IMR-90 (cell line): ENCODE measurements around the gene LSMEM2. TPM values are rescaled to one million over a fixed set of nuclear protein-coding genes. Genes with fewer than 3 reads are reported as not detected.

Experiments used
- ATAC-seq: fragments of 200-7000 bp; cut with Tn5 transposase; 2 replicates; pipeline ENCODE4 v1.9.1; 2020; ENCODE audit warnings: low read depth, mild to moderate bottlenecking, moderate library complexity
- BruUV-seq: library from RNA; stranded (reverse); fragments of 400-500 nt; replicated peaks from 2 replicates; lab custom pipeline; 2021; lab: Mats Ljungman, UMichigan
- CTCF ChIA-PET: fragments of 300-600 bp; formaldehyde crosslinking; extraction: SDS; loops from one replicate; lab custom pipeline; 2021; ENCODE audit warnings: antibody characterized with exemption; lab: Yijun Ruan, JAX
- POLR2A ChIA-PET: fragments of 300-600 bp; sonication (Branson Sonifier 250); formaldehyde crosslinking; loops from one replicate; lab custom pipeline; 2022; ENCODE audit warnings: antibody characterized with exemption; ENCODE audit not compliant: unreplicated experiment; lab: Charles Lee
- DNase-seq: peaks from one replicate; pipeline ENCODE4 v3.0.0; 2013
- H2AFZ ChIP-seq: replicated peaks from 2 replicates; pipeline ENCODE3; 2013; ENCODE audit warnings: low read length, mild to moderate bottlenecking; ENCODE audit not compliant: poor library complexity
- H2AK5ac ChIP-seq: 2 replicates; pipeline ENCODE4 v1.6.1; 2013; ENCODE audit warnings: low read depth, low read length, inconsistent platforms
- H2AK9ac ChIP-seq: replicated peaks from 2 replicates; pipeline ENCODE3; 2013; ENCODE audit warnings: mild to moderate bottlenecking, low read depth, low read length, moderate library complexity; ENCODE audit not compliant: poor library complexity
- H2BK120ac ChIP-seq: 2 replicates; pipeline ENCODE4 v1.6.1; 2013; ENCODE audit warnings: low read depth, low read length, inconsistent platforms
- H2BK15ac ChIP-seq: 3 replicates; pipeline ENCODE4 v1.6.1; 2013; ENCODE audit warnings: low read depth, low read length, inconsistent platforms
- H2BK20ac ChIP-seq: 2 replicates; pipeline ENCODE4 v1.6.1; 2013; ENCODE audit warnings: low read depth, mild to moderate bottlenecking, inconsistent platforms, low read length, moderate library complexity
- H2BK5ac ChIP-seq: 2 replicates; pipeline ENCODE4 v1.6.1; 2013; ENCODE audit warnings: mild to moderate bottlenecking, low read depth, low read length, inconsistent platforms; ENCODE audit not compliant: poor library complexity, severe bottlenecking
- H3K14ac ChIP-seq: replicated peaks from 2 replicates; pipeline ENCODE4 v1.6.1; 2013; ENCODE audit warnings: low read depth, low read length, inconsistent platforms
- H3K18ac ChIP-seq: 2 replicates; pipeline ENCODE4 v1.6.1; 2013; ENCODE audit warnings: low read depth, low read length, control low read depth
- H3K23ac ChIP-seq: 2 replicates; pipeline ENCODE4 v1.6.1; 2013; ENCODE audit warnings: low read depth, low read length, inconsistent platforms
- H3K27ac ChIP-seq: 2 replicates; pipeline ENCODE4 v1.5.1; 2013; ENCODE audit warnings: mild to moderate bottlenecking, control low read depth, low read length; ENCODE audit not compliant: insufficient read depth
- H3K27me3 ChIP-seq: 2 replicates; pipeline ENCODE4 v1.6.1; 2013; ENCODE audit warnings: low read length; ENCODE audit not compliant: control insufficient read depth, insufficient read depth
- H3K36me3 ChIP-seq: 2 replicates; pipeline ENCODE4 v1.6.1; 2013; ENCODE audit warnings: low read length, mixed read lengths; ENCODE audit not compliant: control insufficient read depth, insufficient read depth
- H3K4ac ChIP-seq: 2 replicates; pipeline ENCODE4 v1.6.1; 2013; ENCODE audit warnings: low read depth, low read length, inconsistent platforms
- H3K4me1 ChIP-seq: 2 replicates; pipeline ENCODE4 v1.6.1; 2013; ENCODE audit warnings: low read length, mixed read lengths; ENCODE audit not compliant: control insufficient read depth, insufficient read depth
- H3K4me2 ChIP-seq: 2 replicates; pipeline ENCODE4 v1.6.1; 2013; ENCODE audit warnings: low read depth, mild to moderate bottlenecking, control low read depth, low read length, moderate library complexity
- H3K4me3 ChIP-seq: 2 replicates; pipeline ENCODE4 v1.5.1; 2013; ENCODE audit warnings: low read depth, mild to moderate bottlenecking, control low read depth, low read length, moderate library complexity; ENCODE audit not compliant: insufficient read depth
- H3K56ac ChIP-seq: 2 replicates; pipeline ENCODE4 v1.6.1; 2013; ENCODE audit warnings: low read length, inconsistent platforms; ENCODE audit not compliant: insufficient read depth; ENCODE audit errors: extremely low read depth
- H3K79me1 ChIP-seq, 2 experiments: 2 replicates each; pipeline ENCODE4 v1.6.1; 2013; ENCODE audit warnings: low read length in 2 of 2, inconsistent platforms in 1 of 2, low read depth in 1 of 2
- H3K9ac ChIP-seq: 2 replicates; pipeline ENCODE4 v1.6.1; 2013; ENCODE audit warnings: low read depth, low read length, control low read depth
- H3K9me1 ChIP-seq: 2 replicates; pipeline ENCODE4 v1.6.1; 2013; ENCODE audit warnings: low read length, inconsistent platforms; ENCODE audit not compliant: insufficient read depth
- H3K9me3 ChIP-seq: 2 replicates; pipeline ENCODE4 v1.6.1; 2013; ENCODE audit warnings: low read length; ENCODE audit not compliant: control insufficient read depth, insufficient read depth
- H4K20me1 ChIP-seq: 2 replicates; pipeline ENCODE4 v1.6.1; 2013; ENCODE audit warnings: low read length, inconsistent platforms; ENCODE audit not compliant: insufficient read depth
- H4K5ac ChIP-seq: 2 replicates; pipeline ENCODE4 v1.6.1; 2013; ENCODE audit warnings: mild to moderate bottlenecking, low read depth, low read length, control low read depth
- H4K8ac ChIP-seq, 2 experiments: 2 replicates each; pipeline ENCODE4 v1.6.1; 2013; ENCODE audit warnings: low read depth in 2 of 2, low read length in 2 of 2, control low read depth in 1 of 2, inconsistent platforms in 1 of 2
- H4K91ac ChIP-seq: 2 replicates; pipeline ENCODE4 v1.6.1; 2013; ENCODE audit warnings: low read depth, low read length, inconsistent platforms; ENCODE audit not compliant: insufficient read depth
- BHLHE40 ChIP-seq: fragments of 150-350 bp; IDR thresholded peaks from 2 replicates; pipeline ENCODE4 v1.6.1; 2016; ENCODE audit warnings: mild to moderate bottlenecking, low read depth, low read length
- CHD1 ChIP-seq: IDR thresholded peaks from 2 replicates; pipeline ENCODE4 v1.6.1; 2012; ENCODE audit warnings: low read depth, low read length, improper control_type of control experiment
- CTCF ChIP-seq: conservative IDR thresholded peaks from 2 replicates; pipeline ENCODE4 v1.5.1; 2012; ENCODE audit warnings: mild to moderate bottlenecking, low read depth, low read length, improper control_type of control experiment
- FOS ChIP-seq: fragments of 150-350 bp; IDR thresholded peaks from 2 replicates; pipeline ENCODE4 v1.6.1; 2016; ENCODE audit warnings: low read depth, low read length
- MAFK ChIP-seq: IDR thresholded peaks from 2 replicates; pipeline ENCODE4 v1.6.1; 2012; ENCODE audit warnings: low read depth, low read length, improper control_type of control experiment
- MAZ ChIP-seq: IDR thresholded peaks from 2 replicates; pipeline ENCODE4 v1.6.1; 2012; ENCODE audit warnings: low read depth, mild to moderate bottlenecking, low read length, improper control_type of control experiment, moderate library complexity, borderline replicate concordance
- NFE2L2 ChIP-seq: fragments of 150-350 bp; IDR thresholded peaks from 2 replicates; pipeline ENCODE4 v1.6.1; 2016; ENCODE audit warnings: low read depth, mild to moderate bottlenecking, low read length
- POLR2A ChIP-seq: IDR thresholded peaks from 2 replicates; pipeline ENCODE4 v1.6.1; 2012; ENCODE audit warnings: mild to moderate bottlenecking, low read depth, low read length
- RAD21 ChIP-seq: IDR thresholded peaks from 2 replicates; pipeline ENCODE4 v1.6.1; 2012; ENCODE audit warnings: low read length, improper control_type of control experiment
- RFX5 ChIP-seq: IDR thresholded peaks from 2 replicates; pipeline ENCODE4 v1.8.0; 2012; ENCODE audit warnings: low read depth, mild to moderate bottlenecking, low read length, moderate library complexity
- SMC3 ChIP-seq: fragments of 150-350 bp; IDR thresholded peaks from 2 replicates; pipeline ENCODE4 v1.6.1; 2016; ENCODE audit warnings: low read depth, mild to moderate bottlenecking, antibody characterized with exemption, low read length, moderate library complexity
- USF2 ChIP-seq: fragments of 150-350 bp; IDR thresholded peaks from 2 replicates; pipeline ENCODE4 v1.6.1; 2017; ENCODE audit warnings: mild to moderate bottlenecking, antibody characterized with exemption, low read length, low read depth
- WGBS, 2 experiments: methylation state at CpG; one replicate each; pipeline versions ENCODE4 v1.1.5 to v1.1.7; 2013; ENCODE audit warnings: missing lambda C conversion rate in 2 of 2; ENCODE audit not compliant: insufficient read length in 1 of 2; ENCODE audit errors: extremely low coverage in 2 of 2; 5-methylcytosine and 5-hydroxymethylcytosine counted together
- dilution Hi-C: fragments of 300-500 bp; cut with HindIII; formaldehyde crosslinking; loops from one replicate; pipeline ENCODE4 v1.14.3; 2018; ENCODE audit warnings: low sequenced_read_pairs; ENCODE audit not compliant: unreplicated experiment
- in situ Hi-C: fragments of 300-500 bp; cut with MboI; formaldehyde crosslinking; loops from 3 replicates; pipeline ENCODE4 v1.14.3; 2019; ENCODE audit warnings: low sequenced_read_pairs, inconsistent platforms, mixed read lengths
- intact Hi-C: fragments of 100-400 bp; cut with micrococcal nuclease; formaldehyde crosslinking; loops from 2 replicates; pipeline ENCODE4 v1.10.0; 2022
- polyA plus RNA-seq, 3 experiments: library from polyadenylated mRNA; depleted of rRNA; stranded (reverse); fragments of >200 nt; gene quantifications; 2 replicates each; pipeline ENCODE4 v1.2.3, GENCODE V29; 2012; ENCODE audit warnings: low replicate concordance in 1 of 3
- total RNA-seq: library from RNA; depleted of rRNA; stranded (reverse); fragments of >200 nt; gene quantifications from 2 replicates; pipeline ENCODE4 v1.2.3, GENCODE V29; 2012

The LSMEM2 gene
- total and polyA plus RNA-seq, 2 of the 4 experiments (the other 2 are of a cell fraction): under 0.01 TPM; not detected in 1

GRCh38 chr3:50320853-50321335 lies 42.0 kb downstream of the LSMEM2 start (continued):
- no peak for TF ChIP-seq RFX5

- Histone ChIP-seq H2BK5ac (peak overlapping the region; percentile 98), H3K9ac (peak overlapping the region; percentile 94), H3K79me1 (peaks cover 26 to 57% of the 10 kb centered on the region in 2 experiments), H3K9me3 (no peaks in the 10 kb centered on the region), H2BK120ac (peak overlapping the region; percentile 100), H2AK5ac (peak overlapping the region; percentile 87), H3K4me3 (peak overlapping the region; percentile 58), H3K56ac (peak overlapping the region; percentile 97; the same call in 1 of the 2 replicates), H3K27ac (peak overlapping the region; percentile 98), H2AFZ (peak overlapping the region; percentile 95), H3K36me3 (peaks cover 36% of the 10 kb centered on the region), H3K4me1 (peaks cover 25% of the 10 kb centered on the region), H2AK9ac (peak overlapping the region; percentile 93), H4K8ac (peak overlapping the region; percentile 96 to 99; a peak in 3 of 4 replicates), H4K91ac (peak overlapping the region; percentile 93), H2BK15ac (peak overlapping the region; percentile 85; the same call in 1 of the 3 replicates), H4K20me1 (peaks cover 12% of the 10 kb centered on the region; the same call in 1 of the 2 replicates), H3K14ac (peak overlapping the region; percentile 98), H3K9me1 (peaks cover 16% of the 10 kb centered on the region), H2BK20ac (peak overlapping the region; percentile 95), H4K5ac (peak overlapping the region; percentile 95), H3K23ac (peak overlapping the region; percentile 96), H3K4ac (peak overlapping the region; percentile 98), H3K4me2 (peak overlapping the region; percentile 73), H3K27me3 (no peaks in the 10 kb centered on the region), H3K18ac (peak overlapping the region; percentile 94; the same call in 1 of the 2 replicates)
- TF ChIP-seq NFE2L2: no peak
- no peak for TF ChIP-seq SMC3
- TF ChIP-seq CTCF: peak; percentile 42
- no peak for TF ChIP-seq MAFK
- TF ChIP-seq MAZ: peak; percentile 49
- peak; percentile 99; the same call in 1 of the 2 replicates for TF ChIP-seq CHD1
- TF ChIP-seq BHLHE40: peak; percentile 97
- TF ChIP-seq FOS: no peak
- TF ChIP-seq RAD21: no peak
- TF ChIP-seq USF2: no peak
- TF ChIP-seq POLR2A: peak; percentile 80
- in situ Hi-C loops: no loop called here
- BruUV-seq: no TSS peak
- intact Hi-C loops: loop anchor here (5.0 kb wide), 1 partner anchor 59 kb away; no protein-coding TSS in a partner anchor
- CTCF ChIA-PET: no interaction called here
- POLR2A ChIA-PET: interaction anchor here (0.6 kb wide), 1 partner anchor 25 kb away, joined by 10 read pairs; no protein-coding TSS in a partner anchor
- ATAC-seq (peak; percentile 90), DNase-seq (peak; percentile 83)
- WGBS, 2 experiments: 0% methylated on average over 15 of the region's 59 CpGs; no CpG with 5 or more reads in 1 of the 2 experiments
- dilution Hi-C loops: no loop called here
Observed at GRCh38 chr3:50321336-50322114, 42.6 kb downstream of the LSMEM2 start.
